SK-N-SH (cell line): ENCODE data around the gene DCAF11.

Experiments
- EP300 ChIP-seq, 2 experiments: IDR thresholded peaks; 2 replicates each; pipeline versions ENCODE4 v1.4.0 to v1.6.1; 2012; ENCODE audit warnings: borderline replicate concordance in 1 of 2, low read depth in 1 of 2, low read length in 1 of 2
- FOXM1 ChIP-seq: IDR thresholded peaks from 2 replicates; pipeline ENCODE4 v1.4.0; 2012; ENCODE audit warnings: low read depth, mild to moderate bottlenecking
- IRF3 ChIP-seq: fragments of 150-350 bp; IDR thresholded peaks from 2 replicates; pipeline ENCODE4 v1.6.1; 2016; ENCODE audit warnings: mild to moderate bottlenecking, low read depth, low read length
- POLR2AphosphoS5 ChIP-seq: IDR thresholded peaks from 2 replicates; pipeline ENCODE4 v1.6.1; 2012; ENCODE audit warnings: low read depth, low read length
- RFX5 ChIP-seq: IDR thresholded peaks from 2 replicates; pipeline ENCODE4 v1.6.1; 2012; ENCODE audit warnings: mild to moderate bottlenecking, improper control_type of control experiment, low read length
- SMC3 ChIP-seq: IDR thresholded peaks from 2 replicates; pipeline ENCODE4 v1.6.1; 2012; ENCODE audit warnings: low read depth, low read length, improper control_type of control experiment
- YY1 ChIP-seq: IDR thresholded peaks from 2 replicates; pipeline ENCODE4 v1.4.0; 2012; ENCODE audit warnings: low read depth, mild to moderate bottlenecking
- TF ChIP-seq, protein P1 (sequence below): fragments of 200-600 bp; sonication (generic); IDR thresholded peaks from 2 replicates; pipeline ENCODE4 v1.6.1; 2017; ENCODE audit warnings: antibody characterized with exemption, mild to moderate bottlenecking, moderate library complexity
- TF ChIP-seq, protein P2 (sequence below): IDR thresholded peaks from 2 replicates; pipeline ENCODE4 v1.4.0; 2012; ENCODE audit warnings: low read depth, borderline replicate concordance

- TF ChIP-seq, protein P1, sequence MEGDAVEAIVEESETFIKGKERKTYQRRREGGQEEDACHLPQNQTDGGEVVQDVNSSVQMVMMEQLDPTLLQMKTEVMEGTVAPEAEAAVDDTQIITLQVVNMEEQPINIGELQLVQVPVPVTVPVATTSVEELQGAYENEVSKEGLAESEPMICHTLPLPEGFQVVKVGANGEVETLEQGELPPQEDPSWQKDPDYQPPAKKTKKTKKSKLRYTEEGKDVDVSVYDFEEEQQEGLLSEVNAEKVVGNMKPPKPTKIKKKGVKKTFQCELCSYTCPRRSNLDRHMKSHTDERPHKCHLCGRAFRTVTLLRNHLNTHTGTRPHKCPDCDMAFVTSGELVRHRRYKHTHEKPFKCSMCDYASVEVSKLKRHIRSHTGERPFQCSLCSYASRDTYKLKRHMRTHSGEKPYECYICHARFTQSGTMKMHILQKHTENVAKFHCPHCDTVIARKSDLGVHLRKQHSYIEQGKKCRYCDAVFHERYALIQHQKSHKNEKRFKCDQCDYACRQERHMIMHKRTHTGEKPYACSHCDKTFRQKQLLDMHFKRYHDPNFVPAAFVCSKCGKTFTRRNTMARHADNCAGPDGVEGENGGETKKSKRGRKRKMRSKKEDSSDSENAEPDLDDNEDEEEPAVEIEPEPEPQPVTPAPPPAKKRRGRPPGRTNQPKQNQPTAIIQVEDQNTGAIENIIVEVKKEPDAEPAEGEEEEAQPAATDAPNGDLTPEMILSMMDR: no peak
- TF ChIP-seq YY1 (no peak), RFX5 (no peak), SMC3 (no peak), POLR2AphosphoS5 (no peak), FOXM1 (no peak), EP300 (IDR thresholded peaks at IDR 0.05; ENCODE audit: borderline replicate concordance in 1 of 2, low read depth in 1 of 2, low read length in 1 of 2) (no peak), IRF3 (no peak)
- TF ChIP-seq, protein P2, sequence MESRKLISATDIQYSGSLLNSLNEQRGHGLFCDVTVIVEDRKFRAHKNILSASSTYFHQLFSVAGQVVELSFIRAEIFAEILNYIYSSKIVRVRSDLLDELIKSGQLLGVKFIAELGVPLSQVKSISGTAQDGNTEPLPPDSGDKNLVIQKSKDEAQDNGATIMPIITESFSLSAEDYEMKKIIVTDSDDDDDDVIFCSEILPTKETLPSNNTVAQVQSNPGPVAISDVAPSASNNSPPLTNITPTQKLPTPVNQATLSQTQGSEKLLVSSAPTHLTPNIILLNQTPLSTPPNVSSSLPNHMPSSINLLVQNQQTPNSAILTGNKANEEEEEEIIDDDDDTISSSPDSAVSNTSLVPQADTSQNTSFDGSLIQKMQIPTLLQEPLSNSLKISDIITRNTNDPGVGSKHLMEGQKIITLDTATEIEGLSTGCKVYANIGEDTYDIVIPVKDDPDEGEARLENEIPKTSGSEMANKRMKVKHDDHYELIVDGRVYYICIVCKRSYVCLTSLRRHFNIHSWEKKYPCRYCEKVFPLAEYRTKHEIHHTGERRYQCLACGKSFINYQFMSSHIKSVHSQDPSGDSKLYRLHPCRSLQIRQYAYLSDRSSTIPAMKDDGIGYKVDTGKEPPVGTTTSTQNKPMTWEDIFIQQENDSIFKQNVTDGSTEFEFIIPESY: no peak
These were observed 29.9 kb downstream of the DCAF11 start for GRCh38 chr14:24144451-24144850.
